Activated T-helper 2 cell treated with anti-CD3 and anti-CD28 coated beads, Interferon-gamma antibody, Interleukin-2, Interleukin-4, amounts not matched to agents 10 μg/mL and 5 μg/mL and 100 μg/mL, durations not matched to agents 14 hours and 24 hours and 36 hours (primary cell): ENCODE measurements around the gene ERAL1. TPM values are rescaled to one million over a fixed set of nuclear protein-coding genes. Genes with fewer than 3 reads are reported as not detected.
"Not testable (repeated sequence)": the region's sequence is repeated elsewhere in the genome, so short reads cannot be mapped to it uniquely, and the experiment has no call there.

Experiments
- DNase-seq: peaks from one replicate; pipeline ENCODE4 v3.0.0; 2021; ENCODE audit warnings: low spot score
- H3K27ac Mint-ChIP-seq: one replicate; pipeline ENCODE4 v1.8.0; 2021; ENCODE audit warnings: mixed read lengths
- H3K27me3 Mint-ChIP-seq: one replicate; pipeline ENCODE4 v1.8.0; 2021; ENCODE audit warnings: low read depth, mixed read lengths
- H3K36me3 Mint-ChIP-seq: one replicate; pipeline ENCODE4 v1.8.0; 2021; ENCODE audit warnings: low read depth, mixed read lengths
- H3K4me1 Mint-ChIP-seq: one replicate; pipeline ENCODE4 v1.8.0; 2021; ENCODE audit warnings: low read depth, mixed read lengths
- H3K4me3 Mint-ChIP-seq: one replicate; pipeline ENCODE4 v1.8.0; 2021; ENCODE audit warnings: low read depth, mild to moderate bottlenecking, moderate library complexity, mixed read lengths
- H3K9me3 Mint-ChIP-seq: one replicate; pipeline ENCODE4 v1.8.0; 2021; ENCODE audit warnings: mixed read lengths
- intact Hi-C: fragments of 100-400 bp; cut with micrococcal nuclease; formaldehyde crosslinking; loops from one replicate; pipeline ENCODE4 v1.15.1; 2023
- total RNA-seq: library from RNA; stranded (reverse); gene quantifications from 2 replicates; pipeline ENCODE4 v1.2.3, GENCODE V29; 2022

Gene ERAL1
- total RNA-seq, 1 donor from 2014 or later: 60.4 TPM

DNA sequence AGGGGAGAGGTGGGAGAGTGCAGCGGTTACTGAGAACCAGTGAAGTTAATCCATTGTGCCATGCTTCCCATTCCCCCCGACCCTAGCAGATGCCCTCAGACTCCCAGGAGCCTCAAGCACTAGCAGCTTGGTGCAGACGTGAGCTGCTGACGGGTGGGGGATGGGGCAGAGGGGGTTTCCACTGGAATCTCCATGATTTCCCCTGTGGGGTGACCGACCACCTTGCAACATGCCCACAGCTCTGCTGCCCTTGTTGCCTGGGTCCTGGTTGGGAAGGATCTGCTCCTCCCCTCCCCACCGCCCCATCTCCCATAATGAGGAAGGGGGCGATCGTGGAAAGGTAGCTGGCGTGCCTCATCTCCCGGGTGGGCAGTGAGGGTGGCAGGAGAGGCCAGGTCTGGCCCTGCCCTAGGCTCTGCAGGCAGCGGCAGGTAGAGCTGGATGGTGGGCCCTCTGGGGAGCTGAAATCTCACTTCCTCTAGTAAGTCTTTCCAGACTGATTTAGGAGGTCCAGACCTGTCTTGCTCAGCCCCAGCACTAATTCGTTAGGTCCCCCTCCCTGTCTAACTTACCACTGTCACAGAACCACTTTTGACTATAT is 33.2 kb downstream of the ERAL1 start:
- no peak overlapping the region for H3K27ac Mint-ChIP-seq
- no peak overlapping the region for H3K4me3 Mint-ChIP-seq
- H3K36me3 Mint-ChIP-seq: peaks cover 45% of the 10 kb centered on the region
- H3K9me3 Mint-ChIP-seq: no peaks in the 10 kb centered on the region
- peaks cover 27% of the 10 kb centered on the region for H3K4me1 Mint-ChIP-seq
- intact Hi-C loops: no loop called here
- no peak for DNase-seq
- H3K27me3 Mint-ChIP-seq: no peaks in the 10 kb centered on the region

GRCh38 chr17:28888832-28889231 is 34.0 kb downstream of the ERAL1 start:
- no peaks in the 10 kb centered on the region for H3K9me3 Mint-ChIP-seq
- H3K27ac Mint-ChIP-seq: peak overlapping the region; percentile 22
- H3K4me1 Mint-ChIP-seq: peaks cover 36% of the 10 kb centered on the region
- no peak overlapping the region for H3K4me3 Mint-ChIP-seq
- H3K27me3 Mint-ChIP-seq: no peaks in the 10 kb centered on the region
- peaks cover 46% of the 10 kb centered on the region for H3K36me3 Mint-ChIP-seq
- intact Hi-C loops: no loop called here
- no peak for DNase-seq

- intact Hi-C loops: loop anchor here (5.0 kb wide), 1 partner anchor 37 kb away; no protein-coding TSS in a partner anchor
- no peak overlapping the region for H3K4me3 Mint-ChIP-seq
- peaks cover 39% of the 10 kb centered on the region for H3K4me1 Mint-ChIP-seq
Measured at GRCh38 chr17:28889996-28890395, 35.2 kb downstream of the ERAL1 start.

GRCh38 chr17:28891201-28891600 is 36.4 kb downstream of the ERAL1 start:
- H3K4me1 Mint-ChIP-seq: peaks cover 48% of the 10 kb centered on the region
- H3K27me3 Mint-ChIP-seq: no peaks in the 10 kb centered on the region
- no peaks in the 10 kb centered on the region for H3K9me3 Mint-ChIP-seq
- peak overlapping the region; percentile 78 for H3K27ac Mint-ChIP-seq
- intact Hi-C loops: loop anchor here (5.0 kb wide), 1 partner anchor 36 kb away; no protein-coding TSS in a partner anchor
- no peak for DNase-seq
- peaks cover 40% of the 10 kb centered on the region for H3K36me3 Mint-ChIP-seq
- no peak overlapping the region for H3K4me3 Mint-ChIP-seq

More at GRCh38 chr17:28889996-28890395, 35.2 kb downstream of the ERAL1 start:
- Mint-ChIP-seq H3K9me3 (no peaks in the 10 kb centered on the region), H3K27ac (peak overlapping the region; percentile 13), H3K27me3 (no peaks in the 10 kb centered on the region), H3K36me3 (peaks cover 36% of the 10 kb centered on the region)
- no peak for DNase-seq

GRCh38 chr17:28892024-28892423 is 37.2 kb downstream of the ERAL1 start:
- no peak for DNase-seq
- H3K27me3 Mint-ChIP-seq: no peaks in the 10 kb centered on the region
- H3K27ac Mint-ChIP-seq: peak overlapping the region; percentile 78
- intact Hi-C loops: loop anchor here (5.0 kb wide), 1 partner anchor 35 kb away; no protein-coding TSS in a partner anchor
- H3K4me1 Mint-ChIP-seq: peaks cover 55% of the 10 kb centered on the region
- peaks cover 45% of the 10 kb centered on the region for H3K36me3 Mint-ChIP-seq
- H3K9me3 Mint-ChIP-seq: no peaks in the 10 kb centered on the region
- peak overlapping the region; percentile 18 for H3K4me3 Mint-ChIP-seq

DNA sequence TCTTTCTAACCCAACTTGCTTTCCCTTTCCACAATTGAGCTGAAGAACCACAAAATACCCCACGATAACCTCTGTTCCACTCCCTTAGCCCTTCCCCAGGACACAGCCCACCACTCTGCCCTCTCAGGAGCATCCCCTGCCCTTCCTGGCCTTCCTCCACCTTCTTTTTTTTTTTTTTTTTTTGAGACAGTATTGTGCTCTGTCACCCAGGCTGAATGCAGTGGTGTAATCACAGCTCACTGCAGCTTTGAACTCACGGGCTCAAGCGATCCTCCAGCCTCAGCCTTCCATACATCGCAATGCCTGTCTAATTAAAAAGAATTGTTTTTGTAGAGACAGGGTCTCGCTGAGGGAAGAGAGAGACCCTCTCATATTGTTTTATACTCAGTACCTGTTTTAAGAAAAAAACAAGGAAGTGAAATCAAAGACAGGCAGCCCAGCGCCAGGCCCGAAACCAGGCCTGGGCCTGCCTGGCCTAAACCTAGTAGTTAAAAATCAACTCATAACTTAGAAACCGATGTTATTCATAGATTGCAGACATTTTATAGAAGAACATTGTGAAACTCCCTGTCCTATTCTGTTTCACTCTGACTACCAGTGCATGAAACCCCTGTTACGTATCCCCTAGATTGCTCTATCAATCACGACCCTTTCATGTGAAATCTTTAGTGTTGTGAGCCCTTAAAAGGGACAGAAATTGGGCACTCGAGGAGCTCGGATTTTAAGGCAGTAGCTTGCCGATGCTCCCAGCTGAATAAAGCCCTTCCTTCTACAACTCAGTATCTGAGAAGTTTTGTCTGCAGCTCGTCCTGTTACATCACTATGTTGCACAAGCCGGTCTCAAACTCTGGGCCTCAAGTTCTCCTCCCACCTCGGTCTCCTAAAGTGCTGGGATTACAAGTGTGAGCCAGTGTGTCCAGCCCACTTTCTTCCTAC is 38.7 kb downstream of the ERAL1 start:
- intact Hi-C loops: loop anchor here (1.0 to 5.0 kb wide), 2 partner anchors 9 to 34 kb away; no protein-coding TSS in a partner anchor
- peak overlapping the region; percentile 79 for H3K4me3 Mint-ChIP-seq
- not testable (repeated sequence) for H3K9me3 Mint-ChIP-seq, H3K27me3 Mint-ChIP-seq, DNase-seq
- H3K4me1 Mint-ChIP-seq: peaks cover 63% of the 10 kb centered on the region
- H3K27ac Mint-ChIP-seq: peak overlapping the region; percentile 100
- H3K36me3 Mint-ChIP-seq: peaks cover 54% of the 10 kb centered on the region

GRCh38 chr17:28895794-28896447 is 41.1 kb downstream of the ERAL1 start:
- no peaks in the 10 kb centered on the region for H3K9me3 Mint-ChIP-seq
- H3K4me1 Mint-ChIP-seq: peaks cover 68% of the 10 kb centered on the region
- no peaks in the 10 kb centered on the region for H3K27me3 Mint-ChIP-seq
- peaks cover 63% of the 10 kb centered on the region for H3K36me3 Mint-ChIP-seq
- no peak for DNase-seq
- peak overlapping the region; percentile 81 for H3K27ac Mint-ChIP-seq
- intact Hi-C loops: no loop called here
- H3K4me3 Mint-ChIP-seq: peak overlapping the region; percentile 96

DNA sequence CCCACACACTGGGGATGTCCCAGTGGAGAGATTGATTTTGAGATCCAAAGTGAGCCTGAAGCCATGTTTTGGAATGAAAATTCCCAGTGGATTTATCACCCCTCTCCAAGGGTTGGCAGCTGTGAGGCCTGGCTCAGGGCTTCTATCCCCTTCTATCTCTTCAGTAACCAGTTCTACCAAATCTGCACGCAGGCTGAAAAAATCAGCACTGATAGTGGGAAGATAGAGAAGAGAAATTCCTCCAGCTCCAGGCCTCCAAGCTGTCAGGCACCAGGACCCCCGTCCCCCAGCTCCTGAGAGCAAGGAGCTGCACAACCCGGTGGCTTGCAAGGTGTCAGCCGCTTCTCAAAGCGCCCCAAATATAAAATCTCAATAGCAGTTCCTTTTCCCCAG is 41.7 kb downstream of the ERAL1 start:
- Mint-ChIP-seq H3K9me3 (no peaks in the 10 kb centered on the region), H3K4me1 (peaks cover 64% of the 10 kb centered on the region), H3K27ac (peak overlapping the region; percentile 81), H3K27me3 (no peaks in the 10 kb centered on the region), H3K4me3 (peak overlapping the region; percentile 96), H3K36me3 (peaks cover 59% of the 10 kb centered on the region)
- intact Hi-C loops: no loop called here
- no peak for DNase-seq

DNA sequence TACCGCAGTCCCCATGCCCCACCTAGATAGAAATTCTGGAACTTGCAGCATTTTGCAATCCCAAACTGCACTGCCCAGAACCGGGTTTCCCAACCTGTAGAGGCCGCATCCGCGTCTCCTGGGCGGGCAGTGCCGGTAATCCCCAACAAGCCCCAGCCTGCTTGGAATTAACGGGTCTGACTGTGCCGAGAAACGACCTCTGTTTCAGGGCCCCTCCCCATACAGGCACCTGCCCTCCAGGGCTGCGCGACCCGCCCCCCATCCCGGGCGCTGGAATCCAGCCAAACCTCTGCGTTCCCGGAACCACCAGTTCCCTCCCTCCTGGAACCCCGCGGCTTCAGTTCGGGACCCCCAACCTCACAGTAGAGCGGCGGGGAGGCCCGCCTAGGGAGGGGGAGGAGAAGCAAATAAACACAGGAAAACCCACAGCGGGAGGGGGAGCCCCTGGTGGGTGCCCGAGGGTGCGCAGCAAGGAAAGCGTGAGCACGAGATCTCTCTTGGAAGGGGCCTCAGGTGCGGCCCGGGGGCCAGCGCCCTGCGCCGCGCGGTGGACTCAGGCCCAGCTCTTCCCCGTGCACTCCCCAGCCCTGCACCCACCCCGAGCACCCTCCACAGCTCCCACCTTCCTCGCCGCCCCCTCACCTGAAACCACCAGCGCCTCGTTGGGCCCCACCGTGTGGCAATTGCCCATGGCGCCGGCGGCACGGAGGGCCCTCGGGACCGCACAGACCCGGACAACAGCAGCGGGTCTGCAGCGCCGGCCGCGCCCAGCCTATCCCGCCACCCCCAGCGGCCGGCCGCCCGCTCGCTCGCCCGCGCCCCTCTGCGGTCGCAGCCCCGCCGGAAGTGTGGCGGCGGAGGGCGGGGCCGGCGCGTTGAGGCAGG is 42.3 kb downstream of the ERAL1 start, which contains the start of gene FLOT2:
FLOT2 (minus strand) TSS at position 850 of the 885 bp plus-strand sequence; CDS start at position 691, 159 bp downstream.
- Mint-ChIP-seq H3K36me3 (peaks cover 59% of the 10 kb centered on the region), H3K4me3 (peak within 1 kb of the TSS; percentile 96), H3K9me3 (no peaks in the 10 kb centered on the region), H3K4me1 (peaks cover 64% of the 10 kb centered on the region), H3K27ac (peak within 1 kb of the TSS; percentile 95), H3K27me3 (no peaks in the 10 kb centered on the region)
- DNase-seq: peak; percentile 52
- intact Hi-C loops: no loop called here

GRCh38 chr17:28897769-28898526 is 43.1 kb downstream of the ERAL1 start:
- peak overlapping the region; percentile 95 for H3K27ac Mint-ChIP-seq
- H3K4me1 Mint-ChIP-seq: peaks cover 61% of the 10 kb centered on the region
- H3K4me3 Mint-ChIP-seq: peak overlapping the region; percentile 96
- H3K36me3 Mint-ChIP-seq: peaks cover 54% of the 10 kb centered on the region
- DNase-seq: no peak
- H3K9me3 Mint-ChIP-seq: no peaks in the 10 kb centered on the region
- intact Hi-C loops: no loop called here
- no peaks in the 10 kb centered on the region for H3K27me3 Mint-ChIP-seq

- no peak for DNase-seq
- intact Hi-C loops: no loop called here
- Mint-ChIP-seq H3K4me1 (peaks cover 58% of the 10 kb centered on the region), H3K36me3 (peaks cover 48% of the 10 kb centered on the region), H3K9me3 (no peaks in the 10 kb centered on the region), H3K27me3 (no peaks in the 10 kb centered on the region), H3K27ac (no peak overlapping the region), H3K4me3 (no peak overlapping the region)
Measured at GRCh38 chr17:28898527-28898955, 43.7 kb downstream of the ERAL1 start.
